Upper lobe of left lung (tissue), 6 donors: Measurements from ENCODE around the gene ASTN2. TPM values are rescaled to one million over a fixed set of nuclear protein-coding genes. Genes with fewer than 3 reads are reported as not detected.

Source experiments
- ATAC-seq, 2 donors: fragments of 200-7000 bp; cut with Tn5 transposase; one replicate each; pipeline ENCODE4 v1.9.1; 2022; ENCODE audit warnings: mild to moderate bottlenecking in 2 of 2, moderate library complexity in 2 of 2; ENCODE audit not compliant: low FRiP score in 2 of 2
- DNase-seq, 2 donors: peaks; one replicate each; pipeline ENCODE4 v3.0.0-alpha.2; 2019 to 2020
- H3K27ac ChIP-seq, 4 donors: fragments of 200-600 bp; sonication (generic); one replicate each; pipeline ENCODE4 v1.5.1; 2016 to 2019
- H3K27me3 ChIP-seq, 4 donors: fragments of 200-600 bp; sonication (generic); one replicate each; pipeline ENCODE4 v1.5.1; 2017 to 2019
- H3K36me3 ChIP-seq, 4 donors: fragments of 200-600 bp; sonication (generic); one replicate each; pipeline ENCODE4 v1.5.1; 2016 to 2019
- H3K4me1 ChIP-seq, 4 donors: fragments of 200-600 bp; sonication (generic); one replicate each; pipeline ENCODE4 v1.5.1; 2018 to 2019
- H3K4me3 ChIP-seq, 4 donors: fragments of 200-600 bp; sonication (generic); one replicate each; pipeline ENCODE4 v1.5.1; 2017 to 2019; ENCODE audit warnings: mild to moderate bottlenecking in 2 of 4, moderate library complexity in 1 of 4
- H3K9me3 ChIP-seq, 4 donors: fragments of 200-600 bp; sonication (generic); one replicate each; pipeline ENCODE4 v1.5.1; 2018 to 2019
- EP300 ChIP-seq, 4 donors: sonication (generic); formaldehyde crosslinking; IDR thresholded peaks; one replicate each; pipeline ENCODE4 v1.5.1; 2017; ENCODE audit warnings: antibody characterized with exemption in 4 of 4, control low read depth in 2 of 4
- POLR2A ChIP-seq, 4 donors: fragments of 450-650 bp; IDR thresholded peaks; one replicate each; pipeline ENCODE4 v1.5.1; 2016 to 2017; ENCODE audit warnings: antibody characterized with exemption in 4 of 4, mild to moderate bottlenecking in 2 of 4
- POLR2AphosphoS5 ChIP-seq, 2 donors: sonication (generic); formaldehyde crosslinking; IDR thresholded peaks; one replicate each; pipeline ENCODE4 v1.5.1; 2017; ENCODE audit warnings: antibody characterized with exemption in 2 of 2
- WGBS, 2 donors: methylation state at CpG; one replicate each; pipeline ENCODE4 v1.1.5; 2017 to 2018; 5-methylcytosine and 5-hydroxymethylcytosine counted together
- total RNA-seq, 6 donors: library from RNA; depleted of rRNA in 4 of 6; stranded (reverse); fragments of >200 nt in 4 of 6; gene quantifications; one replicate each; pipeline versions ENCODE4 v1.1.0 to v1.2.1, GENCODE V29; 2016 to 2021
- TF ChIP-seq, protein P1 (sequence below), 6 experiments: fragments of 450-650 bp in 4 of 6; fragments of 200-600 bp in 2 of 6; sonication (generic) in 2 of 6; IDR thresholded peaks; one replicate each; pipeline ENCODE4 v1.5.1; 2016 to 2019; ENCODE audit warnings: antibody characterized with exemption in 6 of 6
- donor health status: DM: no; HTN: no; CAD: no; lungs with moderate emphysema.
- donor health status: DM: no; HTN: yes; CAD: no; lungs with severe emphysema.

The ASTN2 gene
- total RNA-seq, 6 donors from 2014 or later: 2.0 to 7.5 (median 3.4) TPM

- Histone ChIP-seq H3K36me3 (no peaks in the 10 kb centered on the region), H3K4me3 (no peak overlapping the region), H3K4me1 (peaks cover 0 to 3% (median 0%) of the 10 kb centered on the region in 4 donors), H3K9me3 (no peaks in the 10 kb centered on the region), H3K27ac (peak overlapping the region in 2 of 4 donors; percentile 16 to 28), H3K27me3 (no peaks in the 10 kb centered on the region)
- ATAC-seq: peak in 1 of 2 donors; percentile 28
- TF ChIP-seq, protein P1, sequence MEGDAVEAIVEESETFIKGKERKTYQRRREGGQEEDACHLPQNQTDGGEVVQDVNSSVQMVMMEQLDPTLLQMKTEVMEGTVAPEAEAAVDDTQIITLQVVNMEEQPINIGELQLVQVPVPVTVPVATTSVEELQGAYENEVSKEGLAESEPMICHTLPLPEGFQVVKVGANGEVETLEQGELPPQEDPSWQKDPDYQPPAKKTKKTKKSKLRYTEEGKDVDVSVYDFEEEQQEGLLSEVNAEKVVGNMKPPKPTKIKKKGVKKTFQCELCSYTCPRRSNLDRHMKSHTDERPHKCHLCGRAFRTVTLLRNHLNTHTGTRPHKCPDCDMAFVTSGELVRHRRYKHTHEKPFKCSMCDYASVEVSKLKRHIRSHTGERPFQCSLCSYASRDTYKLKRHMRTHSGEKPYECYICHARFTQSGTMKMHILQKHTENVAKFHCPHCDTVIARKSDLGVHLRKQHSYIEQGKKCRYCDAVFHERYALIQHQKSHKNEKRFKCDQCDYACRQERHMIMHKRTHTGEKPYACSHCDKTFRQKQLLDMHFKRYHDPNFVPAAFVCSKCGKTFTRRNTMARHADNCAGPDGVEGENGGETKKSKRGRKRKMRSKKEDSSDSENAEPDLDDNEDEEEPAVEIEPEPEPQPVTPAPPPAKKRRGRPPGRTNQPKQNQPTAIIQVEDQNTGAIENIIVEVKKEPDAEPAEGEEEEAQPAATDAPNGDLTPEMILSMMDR (IDR thresholded peaks at IDR 0.05): no peak
- peak in 1 of 4 donors; percentile 33 for TF ChIP-seq EP300 (IDR thresholded peaks at IDR 0.05)
- no peak for TF ChIP-seq POLR2AphosphoS5 (IDR thresholded peaks at IDR 0.05)
- no peak for TF ChIP-seq POLR2A (IDR thresholded peaks at IDR 0.05)
- DNase-seq: peak in 1 of 2 donors; percentile 67
- WGBS, 2 donors: 35 to 43% methylated on average over 3 of the region's 3 CpGs
Observed at GRCh38 chr9:116450378-116451139, 964.3 kb downstream of the ASTN2 start.

GRCh38 chr9:116449949-116450348, 964.9 kb downstream of the ASTN2 start:
- Histone ChIP-seq H3K4me3 (no peak overlapping the region), H3K36me3 (no peaks in the 10 kb centered on the region), H3K27ac (no peak overlapping the region), H3K9me3 (no peaks in the 10 kb centered on the region), H3K4me1 (peaks cover 0 to 3% (median 0%) of the 10 kb centered on the region in 4 donors), H3K27me3 (no peaks in the 10 kb centered on the region)
- no peak for DNase-seq
- 82 to 84% methylated on average over 3 of the region's 3 CpGs for WGBS, 2 donors
- TF ChIP-seq EP300 (IDR thresholded peaks at IDR 0.05) (no peak), POLR2AphosphoS5 (IDR thresholded peaks at IDR 0.05) (no peak), POLR2A (IDR thresholded peaks at IDR 0.05) (no peak)
- TF ChIP-seq, protein P1 (IDR thresholded peaks at IDR 0.05): no peak
- no peak for ATAC-seq

DNA sequence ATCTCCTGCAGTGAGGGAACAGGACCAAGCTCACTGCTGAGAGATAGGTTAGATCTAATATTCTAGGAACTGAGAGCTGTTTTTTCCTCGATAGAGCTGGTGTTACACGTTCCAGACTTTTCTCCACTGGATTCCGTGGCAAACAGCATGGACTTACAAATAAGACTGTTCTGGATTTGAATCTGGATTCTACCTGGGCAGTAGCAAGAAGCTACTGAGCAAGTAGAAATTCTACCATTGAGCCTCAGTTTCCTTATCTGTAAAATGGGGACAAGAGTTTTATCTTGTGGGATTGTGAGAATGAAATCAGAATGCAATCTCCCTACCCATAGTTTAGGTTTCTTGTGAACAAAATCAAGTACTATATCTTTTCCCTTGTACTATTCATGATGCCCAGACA, 966.4 kb downstream of the ASTN2 start:
- TF ChIP-seq POLR2A (IDR thresholded peaks at IDR 0.05): no peak
- no peak for TF ChIP-seq POLR2AphosphoS5 (IDR thresholded peaks at IDR 0.05)
- TF ChIP-seq, protein P1 (IDR thresholded peaks at IDR 0.05): no peak
- TF ChIP-seq EP300 (IDR thresholded peaks at IDR 0.05): no peak
- Histone ChIP-seq H3K4me1 (peaks cover 0 to 3% (median 0%) of the 10 kb centered on the region in 4 donors), H3K9me3 (no peaks in the 10 kb centered on the region), H3K4me3 (no peak overlapping the region), H3K27me3 (no peaks in the 10 kb centered on the region), H3K36me3 (no peaks in the 10 kb centered on the region), H3K27ac (peak overlapping the region in 1 of 4 donors; percentile 14)
- ATAC-seq: no peak
- WGBS, 2 donors: 51 to 63% methylated on average over 3 of the region's 3 CpGs
- DNase-seq: no peak

DNA sequence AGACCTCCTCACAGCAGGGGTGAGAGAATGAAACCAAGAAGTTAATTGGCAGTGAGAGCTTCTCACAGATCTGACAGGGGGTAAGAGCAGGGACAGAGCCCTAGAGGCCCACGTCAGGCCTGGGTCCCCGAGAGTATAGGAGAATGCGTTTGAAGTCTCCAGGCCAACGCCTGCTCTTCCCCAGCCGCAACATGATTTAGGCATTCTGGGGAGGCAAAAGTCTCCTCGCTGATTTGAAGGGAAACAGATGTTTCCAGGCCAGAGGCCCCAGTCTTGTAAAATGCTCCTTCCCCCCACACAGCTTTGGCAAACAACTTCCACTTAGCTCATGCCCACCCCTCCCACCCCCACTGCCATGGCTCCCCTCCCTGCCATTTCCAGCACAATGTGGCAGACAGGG, 966.9 kb downstream of the ASTN2 start:
- DNase-seq (no peak), ATAC-seq (peak in 1 of 2 donors; percentile 19)
- Histone ChIP-seq H3K4me1 (peaks cover 0 to 3% (median 0%) of the 10 kb centered on the region in 4 donors), H3K27me3 (no peaks in the 10 kb centered on the region), H3K27ac (no peak overlapping the region), H3K4me3 (no peak overlapping the region), H3K36me3 (no peaks in the 10 kb centered on the region), H3K9me3 (no peaks in the 10 kb centered on the region)
- WGBS, 2 donors: 18 to 27% methylated on average over 6 of the region's 6 CpGs
- TF ChIP-seq EP300 (IDR thresholded peaks at IDR 0.05): no peak
- no peak for TF ChIP-seq POLR2AphosphoS5 (IDR thresholded peaks at IDR 0.05)
- no peak for TF ChIP-seq POLR2A (IDR thresholded peaks at IDR 0.05)
- TF ChIP-seq, protein P1 (IDR thresholded peaks at IDR 0.05): no peak

DNA sequence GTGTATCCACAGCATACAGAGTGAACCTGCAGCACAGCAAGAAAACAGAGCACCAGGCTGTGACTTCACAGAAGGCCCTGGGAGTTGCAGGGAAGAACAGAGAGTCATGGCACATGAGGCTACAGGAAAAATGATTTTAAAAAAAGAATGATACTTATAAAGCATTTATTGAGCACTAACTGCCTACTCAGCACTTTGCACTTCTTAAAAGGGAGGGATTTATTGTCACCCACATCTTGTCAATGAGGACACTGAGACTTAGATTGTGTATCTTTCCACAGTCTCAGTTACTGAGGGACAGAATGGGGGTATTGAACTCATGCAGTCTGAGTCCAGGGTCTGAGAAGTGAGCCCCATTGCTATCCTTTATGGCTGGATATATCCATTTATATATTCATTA, 972.3 kb downstream of the ASTN2 start:
- no peak for DNase-seq
- Histone ChIP-seq H3K36me3 (no peaks in the 10 kb centered on the region), H3K4me3 (no peak overlapping the region), H3K27me3 (no peaks in the 10 kb centered on the region), H3K27ac (no peak overlapping the region), H3K9me3 (no peaks in the 10 kb centered on the region), H3K4me1 (no peaks in the 10 kb centered on the region)
- no peak for ATAC-seq
- TF ChIP-seq POLR2A (IDR thresholded peaks at IDR 0.05) (no peak), POLR2AphosphoS5 (IDR thresholded peaks at IDR 0.05) (no peak), EP300 (IDR thresholded peaks at IDR 0.05) (no peak)
- TF ChIP-seq, protein P1 (IDR thresholded peaks at IDR 0.05): no peak
